CD14-positive monocyte (primary cell): ENCODE results near the gene GGN. TPM values are rescaled to one million over a fixed set of nuclear protein-coding genes. Genes with fewer than 3 reads are reported as not detected.

Experiments
- DNase-seq, 3 donors: peaks; one replicate each; pipeline ENCODE4 v3.0.0-alpha.2; 2011 to 2022
- H2AFZ ChIP-seq: 2 replicates; pipeline ENCODE4 v1.6.0; 2012; ENCODE audit warnings: mild to moderate bottlenecking, low read depth, low read length, inconsistent platforms; ENCODE audit not compliant: insufficient read depth, poor library complexity, severe bottlenecking
- H3K27ac ChIP-seq, 2 donors: 1 replicate in 1 of 2; 2 replicates in 1 of 2; pipeline ENCODE4 v1.5.1; 2012 to 2013; ENCODE audit warnings: low read length in 2 of 2, control low read depth in 1 of 2, inconsistent platforms in 1 of 2, low read depth in 1 of 2, mild to moderate bottlenecking in 1 of 2
- H3K27me3 ChIP-seq, 2 donors: one replicate each; pipeline versions ENCODE4 v1.6.0 to v1.6.1; 2011 to 2013; ENCODE audit warnings: low read length in 2 of 2; ENCODE audit not compliant: control insufficient read depth in 2 of 2, insufficient read depth in 2 of 2
- H3K36me3 ChIP-seq, 2 donors: replicated peaks in 1 of 2; 1 replicate in 1 of 2; 2 replicates in 1 of 2; pipeline versions ENCODE4 v1.5.1 to v1.6.1; 2012 to 2013; ENCODE audit warnings: low read length in 2 of 2, control low read depth in 1 of 2, inconsistent platforms in 1 of 2, mild to moderate bottlenecking in 1 of 2; ENCODE audit not compliant: insufficient read depth in 2 of 2, control insufficient read depth in 1 of 2
- H3K4me1 ChIP-seq, 2 donors: 1 replicate in 1 of 2; 2 replicates in 1 of 2; pipeline versions ENCODE4 v1.5.1 to v1.6.1; 2012 to 2013; ENCODE audit warnings: low read length in 2 of 2, control low read depth in 1 of 2, inconsistent platforms in 1 of 2, mild to moderate bottlenecking in 1 of 2, moderate library complexity in 1 of 2; ENCODE audit not compliant: insufficient read depth in 2 of 2, control insufficient read depth in 1 of 2
- H3K4me2 ChIP-seq: replicated peaks from 2 replicates; pipeline ENCODE3; 2012; ENCODE audit warnings: low read length, moderate library complexity, mild to moderate bottlenecking; ENCODE audit not compliant: poor library complexity, severe bottlenecking; ENCODE audit errors: extremely low read depth
- H3K4me3 ChIP-seq, 3 experiments: fragments of 200-600 bp in 1 of 3; sonication (generic) in 1 of 3; replicated peaks in 1 of 3; 1 replicate in 2 of 3; 2 replicates in 1 of 3; pipeline ENCODE4 v1.5.1; 2011 to 2013; ENCODE audit warnings: low read length in 3 of 3, mild to moderate bottlenecking in 3 of 3, control low read depth in 2 of 3, low read depth in 2 of 3, inconsistent platforms in 1 of 3, moderate library complexity in 1 of 3
- H3K79me2 ChIP-seq: 2 replicates; pipeline ENCODE4 v1.6.0; 2012; ENCODE audit warnings: mild to moderate bottlenecking, control low read depth, inconsistent platforms, low read length, moderate library complexity; ENCODE audit not compliant: insufficient read depth
- H3K9ac ChIP-seq: 2 replicates; pipeline ENCODE4 v1.6.0; 2017; ENCODE audit warnings: low read length, mild to moderate bottlenecking; ENCODE audit not compliant: insufficient read depth, poor library complexity, severe bottlenecking
- H3K9me3 ChIP-seq, 2 donors: replicated peaks in 1 of 2; 1 replicate in 1 of 2; 2 replicates in 1 of 2; pipeline versions ENCODE4 v1.5.1 to v1.6.1; 2012 to 2013; ENCODE audit warnings: low read length in 2 of 2, control low read depth in 1 of 2; ENCODE audit not compliant: control insufficient read depth in 1 of 2, insufficient read depth in 1 of 2
- H4K20me1 ChIP-seq: 2 replicates; pipeline ENCODE4 v1.6.0; 2012; ENCODE audit warnings: mild to moderate bottlenecking, low read length, control low read depth, moderate library complexity; ENCODE audit not compliant: insufficient read depth
- H3K27ac Mint-ChIP-seq, 7 donors: one replicate each; pipeline ENCODE4 v1.8.0; 2020; ENCODE audit warnings: mild to moderate bottlenecking in 7 of 7, mixed read lengths in 7 of 7, moderate library complexity in 6 of 7, inconsistent platforms in 2 of 7
- H3K27me3 Mint-ChIP-seq, 3 donors: one replicate each; pipeline ENCODE4 v1.8.0; 2021 to 2022; ENCODE audit warnings: low read depth in 3 of 3, mild to moderate bottlenecking in 3 of 3, mixed read lengths in 3 of 3, moderate library complexity in 3 of 3, inconsistent platforms in 1 of 3
- H3K36me3 Mint-ChIP-seq, 2 donors: one replicate each; pipeline ENCODE4 v1.8.0; 2020; ENCODE audit warnings: mixed read lengths in 2 of 2, inconsistent platforms in 1 of 2, mild to moderate bottlenecking in 1 of 2
- H3K4me1 Mint-ChIP-seq: one replicate; pipeline ENCODE4 v1.8.0; 2020; ENCODE audit warnings: mild to moderate bottlenecking, mixed read lengths
- H3K4me3 Mint-ChIP-seq, 2 donors: one replicate each; pipeline ENCODE4 v1.8.0; 2020; ENCODE audit warnings: mild to moderate bottlenecking in 2 of 2, mixed read lengths in 2 of 2, moderate library complexity in 1 of 2
- H3K9me3 Mint-ChIP-seq, 7 donors: one replicate each; pipeline ENCODE4 v1.8.0; 2020 to 2022; ENCODE audit warnings: mixed read lengths in 7 of 7, mild to moderate bottlenecking in 6 of 7, moderate library complexity in 6 of 7, inconsistent platforms in 2 of 7
- WGBS: methylation state at CpG from one replicate; pipeline ENCODE4 v1.1.5; 2013; ENCODE audit warnings: missing lambda C conversion rate; ENCODE audit not compliant: insufficient coverage; 5-methylcytosine and 5-hydroxymethylcytosine counted together
- intact Hi-C, 2 donors: fragments of 100-400 bp; cut with micrococcal nuclease; formaldehyde crosslinking; loops; one replicate each; pipeline versions ENCODE4 v1.15.0 to v1.15.1; 2023
- polyA plus RNA-seq, 3 donors: library from polyadenylated mRNA; depleted of rRNA in 1 of 3; unstranded in 2 of 3; stranded (reverse) in 1 of 3; fragments of 300-500 nt in 2 of 3; fragments of >200 nt in 1 of 3; fragmentation: Illumina TruSeq in 2 of 3; gene quantifications; 1 replicate in 2 of 3; 2 replicates in 1 of 3; pipeline ENCODE4 v1.2.3, GENCODE V29; 2012 to 2021
- TF ChIP-seq, protein P1 (sequence below): fragments of 200-600 bp; IDR thresholded peaks from one replicate; pipeline ENCODE4 v1.8.0; 2022; ENCODE audit warnings: antibody characterized with exemption, mild to moderate bottlenecking

Gene GGN
- polyA plus RNA-seq, 3 donors = 0.12 to 0.56 TPM; not detected in 1

DNA sequence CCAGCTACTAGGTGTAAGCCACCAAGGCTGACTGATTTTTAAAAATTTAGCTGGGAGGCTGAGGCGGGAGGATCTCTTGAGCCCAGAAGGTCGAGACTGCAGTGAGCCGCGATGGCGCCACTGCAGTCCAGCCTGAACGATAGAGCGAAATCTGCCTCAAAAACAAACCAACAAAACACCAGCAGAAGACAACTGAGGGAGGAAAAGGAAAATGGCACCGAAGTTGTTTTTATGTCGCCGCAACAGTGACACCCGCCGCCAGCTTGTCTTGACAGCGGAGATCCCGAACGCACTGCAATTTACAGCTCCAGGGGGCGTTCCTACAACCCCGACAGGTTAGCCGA lies 14.8 kb upstream of the GGN start:
- Mint-ChIP-seq H3K27me3 (peaks cover 11 to 23% (median 13%) of the 10 kb centered on the region in 3 donors), H3K36me3 (peaks cover 9 to 28% of the 10 kb centered on the region in 2 donors), H3K9me3 (peaks cover 0 to 2% (median 0%) of the 10 kb centered on the region in 7 donors), H3K4me3 (peak overlapping the region; percentile 77 to 95), H3K27ac (peak overlapping the region in 6 of 7 donors; percentile 51 to 81 (median 62)), H3K4me1 (peaks cover 16% of the 10 kb centered on the region)
- Histone ChIP-seq H3K27ac (no peak overlapping the region), H4K20me1 (no peaks in the 10 kb centered on the region), H3K36me3 (peaks cover 8 to 19% of the 10 kb centered on the region in 2 donors), H3K4me3 (peak overlapping the region in 2 of 3 experiments; percentile 22 to 88), H3K4me2 (peak overlapping the region; percentile 80), H2AFZ (peak overlapping the region; percentile 91), H3K9ac (peak overlapping the region; percentile 46), H3K79me2 (peaks cover 5% of the 10 kb centered on the region), H3K27me3 (peaks cover 0 to 8% of the 10 kb centered on the region in 2 donors), H3K4me1 (peaks cover 12 to 13% of the 10 kb centered on the region in 2 donors), H3K9me3 (no peaks in the 10 kb centered on the region)
- no peak for DNase-seq
- intact Hi-C loops = loop anchor here (2.0 to 10.0 kb wide), 6 partner anchors 105 to 532 kb away; partner anchors contain the start of genes MRPS12 (in 1 of the 2) and SARS2 (in 1 of the 2)
- WGBS = 0% methylated on average over 11 of the region's 18 CpGs
- TF ChIP-seq, protein P1, sequence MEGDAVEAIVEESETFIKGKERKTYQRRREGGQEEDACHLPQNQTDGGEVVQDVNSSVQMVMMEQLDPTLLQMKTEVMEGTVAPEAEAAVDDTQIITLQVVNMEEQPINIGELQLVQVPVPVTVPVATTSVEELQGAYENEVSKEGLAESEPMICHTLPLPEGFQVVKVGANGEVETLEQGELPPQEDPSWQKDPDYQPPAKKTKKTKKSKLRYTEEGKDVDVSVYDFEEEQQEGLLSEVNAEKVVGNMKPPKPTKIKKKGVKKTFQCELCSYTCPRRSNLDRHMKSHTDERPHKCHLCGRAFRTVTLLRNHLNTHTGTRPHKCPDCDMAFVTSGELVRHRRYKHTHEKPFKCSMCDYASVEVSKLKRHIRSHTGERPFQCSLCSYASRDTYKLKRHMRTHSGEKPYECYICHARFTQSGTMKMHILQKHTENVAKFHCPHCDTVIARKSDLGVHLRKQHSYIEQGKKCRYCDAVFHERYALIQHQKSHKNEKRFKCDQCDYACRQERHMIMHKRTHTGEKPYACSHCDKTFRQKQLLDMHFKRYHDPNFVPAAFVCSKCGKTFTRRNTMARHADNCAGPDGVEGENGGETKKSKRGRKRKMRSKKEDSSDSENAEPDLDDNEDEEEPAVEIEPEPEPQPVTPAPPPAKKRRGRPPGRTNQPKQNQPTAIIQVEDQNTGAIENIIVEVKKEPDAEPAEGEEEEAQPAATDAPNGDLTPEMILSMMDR = no peak

DNA sequence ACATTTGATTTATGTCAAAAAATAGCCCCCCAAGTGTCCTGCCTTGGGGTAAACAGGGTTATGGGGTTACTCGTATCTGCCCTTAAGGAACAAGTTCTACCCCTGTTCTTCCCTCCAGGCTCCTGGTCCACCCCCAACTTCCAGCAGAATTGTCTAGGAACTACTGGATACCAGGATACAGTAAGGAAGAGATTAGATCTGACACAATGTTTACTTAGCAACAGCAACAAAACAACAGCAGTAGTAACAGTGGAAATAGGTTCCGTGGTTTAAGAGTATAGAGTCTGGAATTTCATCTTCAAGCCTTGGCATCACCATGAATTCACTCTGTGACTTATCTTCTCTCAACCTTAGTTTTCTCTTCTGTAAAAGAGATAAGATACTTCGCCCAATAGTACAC lies 13.3 kb upstream of the GGN start:
- TF ChIP-seq, protein P1 = no peak
- no peak overlapping the region for H2AFZ ChIP-seq
- no peak overlapping the region for H3K9ac ChIP-seq
- intact Hi-C loops = loop anchor here (5.0 to 10.0 kb wide), 5 partner anchors 106 to 534 kb away; partner anchors contain the start of genes MRPS12 (in 1 of the 2) and SARS2 (in 1 of the 2)
- Mint-ChIP-seq H3K36me3 (peaks cover 0 to 14% of the 10 kb centered on the region in 2 donors), H3K4me1 (peaks cover 16% of the 10 kb centered on the region), H3K9me3 (peaks cover 0 to 2% (median 0%) of the 10 kb centered on the region in 7 donors), H3K4me3 (no peak overlapping the region), H3K27me3 (peaks cover 25 to 38% (median 27%) of the 10 kb centered on the region in 3 donors), H3K27ac (no peak overlapping the region)
- H3K4me3 ChIP-seq = no peak overlapping the region
- H3K27me3 ChIP-seq = peaks cover 10 to 22% of the 10 kb centered on the region in 2 donors
- peaks cover 0 to under 1% of the 10 kb centered on the region in 2 donors for H3K9me3 ChIP-seq
- H4K20me1 ChIP-seq = no peaks in the 10 kb centered on the region
- DNase-seq = no peak
- peaks cover 0 to 8% of the 10 kb centered on the region in 2 donors for H3K36me3 ChIP-seq
- peaks cover 12 to 13% of the 10 kb centered on the region in 2 donors for H3K4me1 ChIP-seq
- whole genome bisulfite sequencing = no CpG with 5 or more reads among the region's 3 CpGs
- no peak overlapping the region for H3K27ac ChIP-seq
- no peak overlapping the region for H3K4me2 ChIP-seq
- H3K79me2 ChIP-seq = peaks cover 5% of the 10 kb centered on the region
